Camera-type eye (tissue), 1 donor: Measurements from ENCODE around the gene ZNF750. TPM values are rescaled to one million over a fixed set of nuclear protein-coding genes. Genes with fewer than 3 reads are reported as not detected.

Source experiments
- total RNA-seq: library from RNA; depleted of rRNA; stranded (reverse); fragments of >200 nt; gene quantifications from one replicate; pipeline ENCODE4 v1.2.3, GENCODE V29; 2014

Gene ZNF750
- 1.6 TPM for total RNA-seq

GRCh38 chr17:82839617-82840292 is at the start of gene ZNF750:
TSS of gene ZNF750 (minus strand) at chr17:82840022. CDS start at chr17:82832454, 7,568 bp downstream.

Other genes starting within 250 kb of the ZNF750 start
- 68.2 TPM for gene WDR45B, start 191.6 kb downstream of the ZNF750 start, total RNA-seq
- gene RAB40B, start 141.3 kb downstream of the ZNF750 start, total RNA-seq, result 27.8 TPM
- 51.3 TPM for gene FN3KRP, start 123.3 kb downstream of the ZNF750 start, total RNA-seq
- 19.8 TPM for gene FN3K, start 104.4 kb downstream of the ZNF750 start, total RNA-seq
- gene TBCD, start 88.0 kb downstream of the ZNF750 start, total RNA-seq, result 63.9 TPM
- gene METRNL, start 239.6 kb upstream of the ZNF750 start, total RNA-seq, result 73.2 TPM